H9 (cell line): ENCODE data around the gene ZNHIT1. TPM values are rescaled to one million over a fixed set of nuclear protein-coding genes. Genes with fewer than 3 reads are reported as not detected.
A peak's percentile ranks its signal among the peaks of the same experiment; 100 is the strongest.

Experiments
- DNase-seq: peaks from one replicate; pipeline ENCODE4 v3.0.0-alpha.2; 2017
- H2AFZ ChIP-seq: one replicate; pipeline ENCODE4 v1.6.1; 2013; ENCODE audit warnings: mild to moderate bottlenecking, low read length, control low read depth, moderate library complexity
- H2AK5ac ChIP-seq: 2 replicates; pipeline ENCODE4 v1.6.1; 2013; ENCODE audit warnings: low read length, control low read depth, mixed read lengths; ENCODE audit not compliant: insufficient read length
- H2BK120ac ChIP-seq: one replicate; pipeline ENCODE4 v1.6.1; 2013; ENCODE audit warnings: low read depth, mild to moderate bottlenecking, low read length, control low read depth, inconsistent platforms; ENCODE audit not compliant: poor library complexity, severe bottlenecking
- H2BK12ac ChIP-seq: 2 replicates; pipeline ENCODE4 v1.6.1; 2013; ENCODE audit warnings: low read length, control low read depth, mixed read lengths, low read depth; ENCODE audit not compliant: insufficient read length
- H2BK15ac ChIP-seq: 2 replicates; pipeline ENCODE4 v1.6.1; 2013; ENCODE audit warnings: low read depth, low read length, control low read depth
- H2BK20ac ChIP-seq: one replicate; pipeline ENCODE4 v1.6.1; 2013; ENCODE audit warnings: low read depth, mild to moderate bottlenecking, low read length, control low read depth, inconsistent platforms; ENCODE audit not compliant: poor library complexity, severe bottlenecking
- H2BK5ac ChIP-seq: 2 replicates; pipeline ENCODE4 v1.6.1; 2013; ENCODE audit warnings: low read length, control low read depth, mixed read lengths; ENCODE audit not compliant: insufficient read length
- H3K14ac ChIP-seq: 2 replicates; pipeline ENCODE4 v1.6.1; 2013; ENCODE audit warnings: low read length, control low read depth; ENCODE audit not compliant: insufficient read depth
- H3K18ac ChIP-seq: 2 replicates; pipeline ENCODE4 v1.6.1; 2013; ENCODE audit warnings: low read depth, mild to moderate bottlenecking, mixed read lengths, low read length, control low read depth; ENCODE audit not compliant: insufficient read length
- H3K23ac ChIP-seq: 2 replicates; pipeline ENCODE4 v1.6.1; 2013; ENCODE audit warnings: low read length, control low read depth, mixed read lengths, low read depth; ENCODE audit not compliant: insufficient read length
- H3K23me2 ChIP-seq: 2 replicates; pipeline ENCODE4 v1.6.1; 2013; ENCODE audit warnings: low read depth, mild to moderate bottlenecking, mixed read lengths, low read length, control low read depth; ENCODE audit not compliant: insufficient read length, poor library complexity, severe bottlenecking
- H3K27ac ChIP-seq: 2 replicates; pipeline ENCODE4 v1.5.1; 2013; ENCODE audit warnings: low read length, control low read depth, mixed read lengths, low read depth; ENCODE audit not compliant: insufficient read length
- H3K27me3 ChIP-seq: 2 replicates; pipeline ENCODE4 v1.6.1; 2013; ENCODE audit warnings: low read length, control low read depth, inconsistent platforms; ENCODE audit not compliant: insufficient read depth
- H3K4ac ChIP-seq: 2 replicates; pipeline ENCODE4 v1.6.1; 2013; ENCODE audit warnings: low read depth, mild to moderate bottlenecking, control low read depth, inconsistent platforms, low read length, moderate library complexity
- H3K4me1 ChIP-seq: 2 replicates; pipeline ENCODE4 v1.6.1; 2013; ENCODE audit warnings: low read length, control low read depth, inconsistent platforms; ENCODE audit not compliant: insufficient read depth
- H3K4me2 ChIP-seq: 2 replicates; pipeline ENCODE4 v1.6.1; 2013; ENCODE audit warnings: low read length, control low read depth, mixed read lengths; ENCODE audit not compliant: insufficient read length, insufficient read depth
- H3K56ac ChIP-seq: 2 replicates; pipeline ENCODE4 v1.6.1; 2013; ENCODE audit warnings: low read depth, mild to moderate bottlenecking, mixed read lengths, low read length, control low read depth; ENCODE audit not compliant: insufficient read length
- H3K79me1 ChIP-seq: 2 replicates; pipeline ENCODE4 v1.6.1; 2013; ENCODE audit warnings: low read depth, mild to moderate bottlenecking, moderate library complexity, low read length, control low read depth, inconsistent platforms; ENCODE audit not compliant: insufficient read depth, poor library complexity, severe bottlenecking
- H3K79me2 ChIP-seq: 2 replicates; pipeline ENCODE4 v1.6.1; 2013; ENCODE audit warnings: low read length, control low read depth, inconsistent platforms; ENCODE audit not compliant: insufficient read depth
- H3K9ac ChIP-seq: 2 replicates; pipeline ENCODE4 v1.6.1; 2013; ENCODE audit warnings: low read length, control low read depth, mixed read lengths; ENCODE audit not compliant: insufficient read length; ENCODE audit errors: extremely low read depth
- H3K9me3 ChIP-seq: one replicate; pipeline ENCODE4 v1.6.1; 2013; ENCODE audit warnings: low read depth, low read length, inconsistent platforms; ENCODE audit not compliant: control insufficient read depth
- H3T11ph ChIP-seq: one replicate; pipeline ENCODE4 v1.6.1; 2013; ENCODE audit warnings: mild to moderate bottlenecking, low read length, control low read depth, inconsistent platforms
- H4K20me1 ChIP-seq: one replicate; pipeline ENCODE4 v1.6.1; 2013; ENCODE audit not compliant: control insufficient read depth, insufficient read length, insufficient read depth
- H4K5ac ChIP-seq: 2 replicates; pipeline ENCODE4 v1.6.1; 2013; ENCODE audit warnings: low read depth, mild to moderate bottlenecking, mixed read lengths, low read length, control low read depth; ENCODE audit not compliant: insufficient read length
- H4K8ac ChIP-seq: replicated peaks from 2 replicates; pipeline ENCODE4 v1.6.1; 2013; ENCODE audit warnings: low read length, control low read depth, mixed read lengths, low read depth; ENCODE audit not compliant: insufficient read length
- H4K91ac ChIP-seq: 2 replicates; pipeline ENCODE4 v1.6.1; 2013; ENCODE audit warnings: low read depth, mild to moderate bottlenecking, moderate library complexity, mixed read lengths, low read length, control low read depth; ENCODE audit not compliant: insufficient read length
- H3K27ac Mint-ChIP-seq, 3 experiments: 2 replicates in 2 of 3; 3 replicates in 1 of 3; pipeline ENCODE4 v1.8.0; 2020 to 2021; ENCODE audit warnings: mixed read lengths in 3 of 3, mild to moderate bottlenecking in 1 of 3, moderate library complexity in 1 of 3
- H3K27me3 Mint-ChIP-seq: 2 replicates; pipeline ENCODE4 v1.8.0; 2021; ENCODE audit warnings: low read depth, mild to moderate bottlenecking, moderate library complexity, mixed read lengths
- H3K36me3 Mint-ChIP-seq, 3 experiments: 2 replicates in 2 of 3; 3 replicates in 1 of 3; pipeline ENCODE4 v1.8.0; 2020 to 2021; ENCODE audit warnings: low read depth in 3 of 3, mixed read lengths in 3 of 3; ENCODE audit not compliant: insufficient read depth in 1 of 3
- H3K4me1 Mint-ChIP-seq, 2 experiments: 2 replicates each; pipeline ENCODE4 v1.8.0; 2020; ENCODE audit warnings: mixed read lengths in 2 of 2
- H3K4me3 Mint-ChIP-seq, 2 experiments: 2 replicates in 1 of 2; 3 replicates in 1 of 2; pipeline ENCODE4 v1.8.0; 2020 to 2021; ENCODE audit warnings: mild to moderate bottlenecking in 2 of 2, mixed read lengths in 2 of 2, moderate library complexity in 1 of 2
- H3K9me3 Mint-ChIP-seq, 2 experiments: 2 replicates in 1 of 2; 3 replicates in 1 of 2; pipeline ENCODE4 v1.8.0; 2020; ENCODE audit warnings: mild to moderate bottlenecking in 2 of 2, mixed read lengths in 2 of 2, moderate library complexity in 1 of 2
- CTCF ChIP-seq: fragments of 200-600 bp; sonication (generic); conservative IDR thresholded peaks from 3 replicates; pipeline ENCODE4 v1.8.0; 2021; ENCODE audit warnings: antibody characterized with exemption, mild to moderate bottlenecking
- WGBS: extraction: QIAGEN DNeasy Blood & Tissue Kit; methylation state at CpG from one replicate; pipeline ENCODE4 v1.1.7; 2013; ENCODE audit warnings: missing lambda C conversion rate, low lambda C conversion rate, mixed read lengths; ENCODE audit not compliant: insufficient read length; ENCODE audit errors: extremely low coverage; 5-methylcytosine and 5-hydroxymethylcytosine counted together
- total RNA-seq: library from RNA; stranded (reverse); gene quantifications from 2 replicates; pipeline ENCODE4 v1.2.1, GENCODE V29; 2021

Gene ZNHIT1
- total RNA-seq, 1 experiment from 2014 or later = 52.7 TPM

DNA sequence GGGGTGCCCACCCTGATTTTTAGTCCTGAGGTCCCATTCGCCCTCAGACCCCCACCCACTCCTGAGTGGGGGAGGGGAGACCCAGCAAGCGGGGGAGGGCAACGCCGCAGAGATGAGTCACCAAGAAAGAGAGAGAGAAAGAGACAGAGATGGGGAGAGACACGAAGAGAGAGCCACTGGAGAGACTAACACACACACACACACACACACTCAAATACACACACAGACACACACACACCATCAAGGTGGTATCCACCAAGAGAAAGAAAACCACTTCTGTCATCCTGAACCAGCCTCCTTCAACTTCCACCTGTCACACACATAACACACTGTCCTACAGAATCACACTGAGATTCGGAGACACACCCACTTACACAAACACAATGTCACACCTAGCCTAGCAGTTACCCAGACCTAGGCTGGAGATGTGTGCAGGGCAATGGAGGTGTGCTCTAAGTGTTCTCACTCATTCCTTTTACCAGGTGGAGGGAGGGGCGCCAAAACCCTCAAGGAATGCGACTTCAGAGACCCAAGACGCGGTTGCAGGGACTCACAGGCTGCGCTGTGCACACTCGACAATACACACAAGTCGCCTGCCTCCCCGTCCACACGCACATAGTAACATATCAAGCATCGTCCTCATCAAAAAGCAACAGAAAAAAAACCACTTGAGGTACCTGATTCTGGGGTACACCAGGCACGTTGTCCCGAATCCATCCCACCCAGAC is 48.7 kb upstream of the ZNHIT1 start:
- H2BK15ac ChIP-seq = no peak overlapping the region
- H2BK120ac ChIP-seq = no peak overlapping the region
- peak overlapping the region; percentile 22 for H3K18ac ChIP-seq
- no peaks in the 10 kb centered on the region for H3K9me3 ChIP-seq
- H3K79me2 ChIP-seq = no peaks in the 10 kb centered on the region
- peak overlapping the region; percentile 63 for H3K4me2 ChIP-seq
- Mint-ChIP-seq H3K36me3 (no peaks in the 10 kb centered on the region), H3K4me1 (peaks cover 66 to 80% of the 10 kb centered on the region in 2 experiments), H3K9me3 (no peaks in the 10 kb centered on the region; a peak in 1 of 5 replicates), H3K27ac (no peak overlapping the region), H3K27me3 (peaks cover 95% of the 10 kb centered on the region), H3K4me3 (peak overlapping the region; percentile 79 to 87)
- H3K27ac ChIP-seq = no peak overlapping the region
- no peak overlapping the region for H4K8ac ChIP-seq
- peak; percentile 33 for DNase-seq
- no peak overlapping the region for H4K91ac ChIP-seq
- peaks cover 58% of the 10 kb centered on the region for H3K23me2 ChIP-seq
- H3K4ac ChIP-seq = no peak overlapping the region
- TF ChIP-seq CTCF = no peak
- no peaks in the 10 kb centered on the region for H3K79me1 ChIP-seq
- WGBS = no CpG with 5 or more reads among the region's 18 CpGs
- H3K4me1 ChIP-seq = peaks cover 16% of the 10 kb centered on the region; the same call in 1 of the 2 replicates
- H3K27me3 ChIP-seq = peaks cover 49% of the 10 kb centered on the region
- H4K5ac ChIP-seq = no peak overlapping the region
- no peak overlapping the region for H2AFZ ChIP-seq
- no peak overlapping the region for H3K9ac ChIP-seq
- H2AK5ac ChIP-seq = no peak overlapping the region
- H3T11ph ChIP-seq = no peak overlapping the region
- H2BK5ac ChIP-seq = no peak overlapping the region
- H2BK12ac ChIP-seq = no peak overlapping the region
- H3K56ac ChIP-seq = no peak overlapping the region
- no peak overlapping the region for H3K14ac ChIP-seq
- H3K23ac ChIP-seq = no peak overlapping the region
- H2BK20ac ChIP-seq = no peak overlapping the region
- H4K20me1 ChIP-seq = no peaks in the 10 kb centered on the region
